AG08396 (cell line): ENCODE data around the gene MPP3.
"Not testable (repeated sequence)": the region's sequence is repeated elsewhere in the genome, so short reads cannot be mapped to it uniquely, and the experiment has no call there.

Experiments used
- DNase-seq: peaks from one replicate; pipeline ENCODE4 v3.0.0; 2012; ENCODE audit warnings: low spot score, mixed read lengths

Gene MPP3, protein sequence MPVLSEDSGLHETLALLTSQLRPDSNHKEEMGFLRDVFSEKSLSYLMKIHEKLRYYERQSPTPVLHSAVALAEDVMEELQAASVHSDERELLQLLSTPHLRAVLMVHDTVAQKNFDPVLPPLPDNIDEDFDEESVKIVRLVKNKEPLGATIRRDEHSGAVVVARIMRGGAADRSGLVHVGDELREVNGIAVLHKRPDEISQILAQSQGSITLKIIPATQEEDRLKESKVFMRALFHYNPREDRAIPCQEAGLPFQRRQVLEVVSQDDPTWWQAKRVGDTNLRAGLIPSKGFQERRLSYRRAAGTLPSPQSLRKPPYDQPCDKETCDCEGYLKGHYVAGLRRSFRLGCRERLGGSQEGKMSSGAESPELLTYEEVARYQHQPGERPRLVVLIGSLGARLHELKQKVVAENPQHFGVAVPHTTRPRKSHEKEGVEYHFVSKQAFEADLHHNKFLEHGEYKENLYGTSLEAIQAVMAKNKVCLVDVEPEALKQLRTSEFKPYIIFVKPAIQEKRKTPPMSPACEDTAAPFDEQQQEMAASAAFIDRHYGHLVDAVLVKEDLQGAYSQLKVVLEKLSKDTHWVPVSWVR

DNA sequence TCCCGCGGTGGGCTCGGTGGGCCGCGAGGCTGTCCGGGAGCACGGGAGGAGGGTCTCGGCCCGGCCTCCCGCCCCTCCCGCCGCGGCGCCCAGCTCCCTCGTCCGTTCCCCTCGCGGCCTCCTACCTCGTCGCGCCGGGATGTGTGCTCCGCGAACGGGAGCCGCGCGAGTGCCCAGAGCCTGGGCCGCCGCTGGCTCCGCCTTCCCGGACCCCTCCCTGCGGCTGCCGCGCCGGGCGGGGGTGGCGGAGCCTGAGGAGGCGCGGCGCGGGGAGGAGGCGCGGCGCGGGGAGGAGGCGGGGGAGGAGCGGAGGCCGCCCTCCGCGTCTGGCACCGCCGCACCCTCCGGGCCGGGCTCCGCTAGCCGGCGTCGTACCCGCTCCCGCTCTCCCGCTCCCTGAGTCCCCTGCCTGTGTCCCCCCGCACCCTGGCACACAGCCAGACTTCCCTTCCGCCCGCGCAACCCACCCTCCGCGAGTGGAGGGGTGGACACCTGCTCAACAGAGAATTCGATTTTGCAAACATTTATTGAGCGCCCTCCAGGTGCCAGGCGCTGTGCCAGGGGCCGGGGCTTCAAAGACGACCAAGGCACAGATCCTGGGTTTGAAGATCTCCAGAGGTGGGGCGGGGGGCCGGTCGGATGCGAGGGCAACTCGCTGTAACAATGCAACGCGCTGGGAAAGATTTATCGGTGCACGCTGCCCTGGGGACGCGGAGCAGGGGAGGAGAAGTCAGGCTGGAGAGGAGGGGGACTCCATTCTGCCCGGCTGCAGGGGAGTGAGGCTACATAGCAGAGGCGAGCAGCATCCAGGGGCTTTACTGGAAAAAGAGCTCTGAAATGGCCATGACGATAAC is at the start of gene MPP3:
TSS of gene MPP3 (minus strand) at position 171 of the 854 bp plus-strand sequence. CDS start 1,240 bp downstream, outside the sequence.
- peak; percentile 97 for DNase-seq

DNA sequence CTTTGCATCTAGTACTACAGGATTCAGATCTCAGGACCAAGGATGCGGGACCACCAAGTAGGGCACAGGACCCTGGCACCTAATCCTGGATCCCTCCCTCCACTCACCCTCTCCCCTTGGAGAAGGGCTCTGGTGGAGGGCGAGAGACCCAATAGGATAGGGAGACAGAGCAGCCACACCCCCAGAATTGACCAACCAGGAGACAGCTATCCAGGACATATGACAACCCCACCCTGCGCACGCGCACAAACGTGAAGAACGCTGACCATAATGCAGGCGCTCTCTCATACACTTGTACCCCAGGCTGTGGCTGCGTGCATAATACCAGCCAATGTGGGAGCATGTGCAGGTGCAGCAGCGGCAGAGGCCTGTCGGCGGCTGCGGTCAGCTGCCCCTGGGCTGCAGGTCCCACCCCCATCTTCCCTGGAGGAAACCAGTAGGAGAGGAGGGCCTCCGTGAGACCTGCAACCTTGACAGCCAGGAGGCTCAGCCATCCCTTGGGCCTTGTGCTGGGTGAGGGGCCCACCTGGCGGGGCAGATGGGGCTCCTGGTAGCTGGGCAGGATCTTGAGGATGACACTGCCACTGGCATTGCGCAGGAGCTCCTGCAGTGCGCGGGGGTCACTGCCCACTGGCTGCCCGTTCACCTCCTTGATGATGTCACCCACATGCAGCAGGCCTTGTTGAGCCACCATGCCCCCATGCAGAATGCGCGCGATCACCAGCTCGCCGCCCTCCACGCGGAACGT is 49.0 kb upstream of the MPP3 start:
- no peak for DNase-seq

DNA sequence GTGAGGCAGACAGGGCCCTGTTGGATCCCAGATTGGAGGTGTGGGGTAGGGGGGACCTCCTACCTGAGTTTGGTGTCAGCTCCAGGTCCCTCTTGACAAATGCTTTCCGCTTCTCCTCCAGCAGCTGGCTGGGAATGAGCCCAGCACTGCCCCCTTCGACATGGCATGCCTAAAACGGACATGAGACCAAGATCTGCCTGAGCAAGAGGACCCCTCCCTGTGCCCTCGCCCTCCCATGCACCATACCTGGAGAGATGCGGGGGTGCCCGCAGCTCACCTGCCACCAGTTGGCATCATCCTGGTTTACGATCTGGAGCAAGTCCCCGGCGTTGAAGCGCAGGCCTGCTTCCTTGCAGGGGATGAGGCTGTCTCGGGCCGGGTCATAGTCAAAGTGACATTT is 48.2 kb upstream of the MPP3 start:
- no peak for DNase-seq

DNA sequence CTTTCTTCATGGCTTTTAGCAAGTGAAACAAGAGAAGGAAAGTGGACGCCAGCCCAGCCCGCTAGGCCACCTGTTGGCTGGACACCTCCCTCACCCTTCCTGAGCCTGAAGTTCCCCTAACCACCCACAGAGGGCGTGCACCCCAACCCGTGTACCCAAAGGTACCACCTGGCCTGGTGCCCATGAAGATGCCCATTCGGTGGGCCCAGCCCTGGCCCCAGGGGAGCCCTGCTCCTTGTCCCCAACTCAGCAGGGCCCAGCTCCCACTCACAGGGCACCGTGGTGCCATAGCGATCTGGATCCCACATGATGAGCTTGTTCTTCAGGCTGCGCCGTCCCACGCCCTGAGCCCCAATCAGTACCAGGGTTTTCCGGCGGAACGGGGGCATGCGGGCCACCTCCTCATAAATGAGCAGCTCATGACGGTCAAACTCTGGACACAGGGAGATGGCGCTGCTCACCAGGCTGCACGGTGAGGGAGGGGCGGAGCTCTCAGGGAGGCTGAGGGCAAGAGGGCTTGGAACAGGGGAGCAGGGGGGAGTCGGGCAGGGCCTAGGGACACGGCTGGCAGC is 47.6 kb upstream of the MPP3 start:
- peak; percentile 47 for DNase-seq

DNA sequence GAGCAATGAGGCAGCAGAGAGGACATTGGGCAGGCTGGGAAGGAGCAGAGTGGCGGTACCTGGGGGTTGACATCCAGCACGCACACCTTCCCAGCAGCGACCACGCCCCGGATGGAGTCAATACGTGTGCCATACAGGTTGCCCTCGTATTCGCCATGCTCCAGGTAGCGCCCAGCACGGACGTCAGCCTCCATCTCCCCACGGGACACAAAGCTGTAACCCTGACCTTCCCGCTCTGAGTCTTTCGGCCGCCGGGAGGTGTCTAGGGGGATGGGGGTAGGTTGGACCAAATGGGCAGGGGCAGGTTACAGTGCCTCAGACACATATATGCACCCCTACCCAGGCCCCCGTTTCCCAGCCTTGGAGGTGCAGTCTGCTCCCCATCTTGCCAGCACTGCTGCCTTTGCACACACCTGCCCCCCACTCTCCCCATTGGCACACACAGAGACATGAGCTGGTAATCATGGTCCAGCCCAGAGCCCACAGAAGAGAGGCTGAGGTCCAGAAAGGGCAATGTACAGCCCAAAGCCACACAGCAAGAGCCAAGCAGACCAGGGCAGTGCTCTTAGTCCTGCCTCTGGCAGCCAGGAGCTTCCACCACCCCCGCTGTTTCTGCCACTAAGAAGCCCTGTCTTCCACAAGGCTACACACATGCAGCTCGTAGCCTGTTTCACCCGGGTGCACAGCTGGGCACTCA is 46.9 kb upstream of the MPP3 start:
- no peak for DNase-seq

DNA sequence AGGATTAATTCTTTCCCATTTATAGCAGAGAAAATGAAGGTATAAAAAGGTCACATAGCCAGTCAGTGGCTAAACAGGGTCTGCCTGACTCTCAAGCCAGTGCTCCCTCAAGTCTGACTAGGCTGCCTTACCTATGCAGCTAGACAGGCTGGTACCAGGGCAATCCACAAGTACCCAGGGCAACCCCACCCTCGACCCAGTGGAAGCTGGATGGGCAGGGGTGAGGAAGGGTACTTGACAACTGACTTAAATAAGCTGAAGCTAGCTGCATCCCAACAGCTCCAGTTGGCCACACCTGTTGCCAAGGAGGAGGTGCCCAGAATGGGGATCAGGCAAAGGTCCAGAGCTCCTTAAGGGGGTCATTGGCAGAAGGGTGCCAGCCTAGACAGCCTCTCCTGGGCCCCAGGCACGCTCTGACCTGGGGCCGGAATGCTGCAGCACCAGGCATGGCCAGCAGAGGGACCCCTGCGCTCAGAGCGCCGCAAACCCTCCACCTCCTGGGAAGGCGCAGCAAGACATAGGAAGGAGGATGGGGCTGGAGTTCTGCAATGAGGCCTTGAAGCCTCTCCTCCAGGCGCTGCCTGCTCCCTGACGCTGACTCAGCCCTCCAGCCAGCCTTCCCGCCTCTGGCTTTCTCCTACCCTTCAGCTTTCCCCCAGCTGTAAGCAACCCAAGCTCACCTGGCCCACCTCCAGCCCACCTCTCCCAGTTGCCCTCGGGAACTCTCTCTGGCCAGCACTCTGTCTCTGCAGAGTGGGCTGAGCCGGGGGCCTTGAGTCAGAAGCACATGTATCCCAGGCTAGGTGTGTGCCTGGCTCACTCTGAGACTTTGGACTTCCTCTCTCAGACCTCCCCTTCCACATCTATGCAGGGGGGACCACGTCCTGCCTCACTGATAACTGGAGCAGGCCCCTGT is 45.6 kb upstream of the MPP3 start:
- DNase-seq: peak; percentile 93

DNA sequence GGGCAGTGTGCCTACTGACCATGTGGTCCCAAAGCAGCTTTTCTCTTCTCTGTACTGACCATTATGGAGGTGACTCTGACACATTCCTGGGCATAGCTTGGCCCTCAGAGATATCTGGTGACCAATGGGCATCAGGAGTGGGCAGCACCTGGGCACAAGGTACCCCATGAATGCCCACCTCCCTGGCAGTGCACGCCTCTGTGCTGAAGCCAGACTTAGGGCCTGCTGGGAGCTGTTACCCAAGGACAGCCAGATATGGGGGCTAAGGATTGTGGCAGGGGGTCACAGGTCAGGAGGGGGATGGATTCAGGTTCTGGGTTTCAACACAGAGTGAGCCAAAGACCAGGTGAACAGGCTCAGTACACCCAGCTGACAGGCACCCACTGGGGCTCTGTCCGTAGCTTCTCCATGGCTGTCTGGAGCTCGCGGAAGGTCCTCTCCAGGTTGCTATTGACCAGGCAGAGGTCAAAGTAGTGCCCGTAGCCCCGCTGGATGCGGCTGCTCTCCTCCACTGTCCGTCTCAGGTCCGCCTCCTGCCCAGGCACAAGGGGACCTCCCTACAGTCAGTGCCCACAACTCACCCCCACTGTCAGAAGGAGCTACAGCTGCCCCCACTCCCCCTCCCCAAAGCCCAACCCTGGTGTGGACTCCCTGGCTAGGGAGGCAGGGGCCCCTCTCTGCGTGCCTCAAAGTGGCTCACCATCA is 44.7 kb upstream of the MPP3 start:
- no peak for DNase-seq

DNA sequence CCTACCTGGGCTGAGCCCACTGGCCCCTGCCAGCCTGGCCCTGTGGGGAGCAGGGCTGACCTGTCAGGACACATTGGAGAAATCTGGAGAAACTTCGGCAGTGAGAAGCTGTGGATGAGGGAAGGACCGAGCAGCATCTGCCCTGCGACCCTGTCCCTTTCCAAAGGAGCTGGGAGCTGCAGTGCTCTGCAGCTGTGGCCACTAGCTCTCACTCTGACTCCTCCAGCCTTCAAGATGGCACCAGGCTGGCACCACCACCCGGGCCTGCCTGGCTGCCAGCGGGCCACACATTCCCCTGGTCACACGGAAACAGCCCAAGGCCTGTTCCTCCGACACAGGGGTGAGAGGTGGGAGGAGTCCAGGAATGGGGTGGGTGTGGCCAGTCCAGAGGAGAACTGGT is 44.1 kb upstream of the MPP3 start:
- DNase-seq: no peak

DNA sequence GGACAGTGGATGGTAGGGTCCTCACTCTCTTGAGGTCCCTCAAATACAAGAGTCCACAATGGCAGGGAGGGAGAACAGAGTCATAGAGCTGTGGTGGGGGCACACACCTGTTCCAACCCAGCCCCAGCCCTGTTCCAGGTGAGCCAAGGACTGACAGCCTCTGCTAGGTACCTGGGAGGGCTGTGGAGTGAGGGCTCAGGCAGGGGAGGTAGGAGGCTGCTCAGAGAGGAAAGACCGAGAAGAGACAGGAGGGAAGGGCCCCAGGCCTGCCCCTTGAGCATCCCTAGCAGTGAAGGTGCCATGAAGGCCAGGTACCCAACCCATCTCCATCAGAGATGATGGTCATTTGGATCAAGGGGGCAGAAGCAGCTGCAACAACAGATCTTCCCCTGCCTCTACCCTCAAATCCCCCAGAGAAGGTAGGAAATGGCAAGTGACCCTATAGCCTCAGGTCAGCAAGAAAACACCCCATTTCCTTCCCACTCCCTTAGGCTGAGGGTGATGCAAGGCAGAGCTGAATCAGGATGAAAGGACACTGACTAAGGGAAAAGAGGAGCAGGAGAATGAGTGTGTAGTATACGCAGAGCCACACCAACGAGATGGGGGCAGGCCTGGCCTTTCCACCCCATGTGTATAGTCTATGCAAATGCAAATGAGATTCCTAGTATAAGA is 42.7 kb upstream of the MPP3 start:
- no peak for DNase-seq

DNA sequence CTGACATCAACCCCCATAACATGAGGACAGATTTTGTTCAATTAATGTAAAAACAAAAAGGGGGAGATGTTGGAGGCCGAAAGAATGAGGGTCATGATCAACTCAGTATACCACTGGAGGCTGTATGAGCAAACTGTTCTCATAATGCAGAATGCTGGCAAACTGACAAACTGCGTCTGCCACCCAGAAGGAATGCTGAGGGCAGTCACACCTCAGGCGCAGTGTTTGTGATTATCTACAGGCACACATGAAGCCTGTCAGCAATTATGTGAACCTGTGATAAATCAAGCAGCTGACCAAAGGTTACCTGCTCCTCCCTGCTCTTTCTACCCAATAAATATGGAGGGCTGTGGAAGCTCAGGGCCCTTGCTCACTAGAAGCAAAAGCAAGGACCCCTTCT is 41.3 kb upstream of the MPP3 start:
- no peak for DNase-seq

DNA sequence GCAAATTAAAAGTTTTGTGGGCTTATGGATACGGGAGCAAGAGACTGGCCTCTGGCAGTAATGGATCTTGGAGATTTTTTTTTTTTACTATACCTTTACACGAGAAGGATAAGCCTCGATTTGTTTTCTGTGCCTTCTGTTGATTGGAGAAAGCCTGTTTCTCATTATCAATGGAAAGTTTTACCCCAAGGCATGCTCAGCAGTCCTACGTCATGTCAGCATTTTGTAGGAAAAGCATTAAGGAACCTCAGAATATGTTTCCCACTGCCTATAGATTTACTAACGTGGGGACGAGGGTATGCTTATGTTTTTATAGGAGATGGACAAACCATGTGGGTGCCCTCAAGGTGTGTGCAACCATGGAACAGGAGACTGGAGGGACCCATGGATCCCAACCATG is 40.9 kb upstream of the MPP3 start:
- no peak for DNase-seq

DNA sequence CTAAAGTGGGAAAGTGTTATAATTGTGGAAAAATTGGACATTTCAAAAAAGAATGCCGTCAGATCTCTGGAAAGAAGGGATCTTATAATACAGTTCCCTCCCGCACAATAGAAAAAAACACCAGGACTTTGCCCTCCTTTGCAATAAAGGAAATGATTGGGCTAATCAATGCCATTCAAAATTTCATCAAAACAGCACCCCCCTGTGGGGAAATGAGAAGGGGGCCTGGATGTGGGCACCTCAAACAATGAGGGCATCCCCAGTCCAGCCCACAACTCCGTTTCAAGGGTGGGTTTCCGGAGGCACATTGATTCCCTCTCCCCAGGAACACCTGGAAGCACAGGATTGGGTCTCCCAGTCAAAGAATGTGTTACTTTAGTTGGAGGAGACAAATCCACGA is 40.1 kb upstream of the MPP3 start:
- no peak for DNase-seq

DNA sequence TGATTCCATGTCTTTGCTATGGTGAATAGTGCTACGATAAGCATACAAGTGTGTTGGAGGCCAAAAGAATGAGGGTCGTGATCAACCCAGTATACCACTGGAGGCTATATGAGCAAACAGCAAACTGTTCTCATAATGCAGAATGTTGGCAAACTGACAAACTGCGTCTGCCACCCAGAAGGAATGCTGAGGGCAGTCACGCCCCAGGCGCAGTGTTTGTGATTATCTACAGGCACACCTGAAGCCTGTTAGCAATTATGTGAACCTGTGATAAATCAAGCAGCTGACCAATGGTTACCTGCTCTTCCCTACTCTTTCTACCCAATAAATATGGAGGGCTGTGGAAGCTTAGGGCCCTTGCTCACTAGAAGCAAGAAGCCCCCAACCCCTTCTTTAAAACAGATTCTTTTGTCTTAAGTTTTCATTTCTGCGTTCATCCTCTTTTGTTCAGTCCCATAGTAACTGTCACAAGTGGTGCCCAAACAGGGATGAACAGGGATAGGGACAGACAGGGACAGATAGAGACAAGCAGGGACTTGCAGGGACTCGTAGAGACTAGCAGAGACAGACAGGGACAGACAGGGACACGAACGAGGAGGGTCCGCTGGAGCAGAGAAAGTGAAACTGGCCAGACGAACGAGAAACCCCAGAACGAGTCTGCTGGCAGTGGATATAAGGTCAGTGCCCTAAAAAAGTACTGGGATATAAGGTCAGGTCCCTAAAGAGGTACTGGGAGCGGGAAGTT is 39.2 kb upstream of the MPP3 start:
- no peak for DNase-seq

DNA sequence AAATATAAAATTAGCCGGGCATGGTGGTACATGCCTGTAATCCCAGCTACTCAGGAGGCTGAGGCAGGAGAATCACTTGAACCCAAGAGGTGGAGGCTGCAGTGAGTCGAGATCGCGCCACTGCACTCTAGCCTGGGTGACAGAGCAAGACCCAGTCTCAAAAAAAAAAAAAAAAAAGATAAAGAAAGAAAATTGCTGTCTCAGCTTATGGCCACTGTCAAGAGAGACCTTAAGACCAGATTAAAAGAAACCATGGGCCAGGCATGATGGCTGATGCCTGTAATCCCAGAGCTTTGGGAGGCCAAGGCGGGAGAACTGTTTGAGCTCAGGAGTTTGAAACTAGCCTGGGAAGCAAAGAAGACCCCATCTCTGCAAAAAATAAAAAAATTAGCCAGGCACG is 36.1 kb upstream of the MPP3 start:
- DNase-seq: not testable (repeated sequence)

DNA sequence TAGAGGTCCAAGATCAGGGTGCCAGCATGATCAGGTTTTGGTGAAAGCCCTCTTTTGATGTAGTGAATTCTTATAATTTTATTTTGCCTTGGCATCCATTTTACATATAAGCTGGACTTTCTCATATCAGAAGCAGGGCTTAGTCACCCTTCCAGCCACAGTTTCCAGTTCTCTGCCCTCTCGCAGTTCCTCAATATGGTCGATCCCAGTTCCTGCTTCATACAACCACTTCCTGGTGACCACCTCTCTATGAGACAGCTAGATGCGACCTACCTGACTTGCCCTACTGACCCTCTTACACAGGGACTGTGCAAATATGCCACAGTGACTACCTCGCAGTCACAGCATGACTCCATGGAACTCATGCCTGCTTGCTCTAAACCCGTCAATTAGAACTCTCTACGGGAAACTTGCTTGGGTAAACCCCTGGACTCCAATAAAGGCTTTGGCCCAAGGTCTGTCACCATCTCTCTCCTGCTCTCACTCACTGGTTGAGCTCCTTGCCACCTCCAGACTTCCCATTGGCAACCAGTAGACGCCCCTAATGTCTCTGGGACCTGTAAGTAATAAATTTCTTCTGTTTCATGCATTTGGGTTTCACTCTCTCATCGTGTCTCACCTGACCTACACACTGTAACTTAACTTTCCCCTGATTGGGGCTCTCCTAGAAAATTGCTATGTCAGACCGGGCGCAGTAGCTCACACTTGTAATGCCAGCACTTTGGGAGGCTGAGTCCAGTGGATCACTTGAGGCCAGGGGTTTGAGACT is 35.5 kb upstream of the MPP3 start:
- no peak for DNase-seq

DNA sequence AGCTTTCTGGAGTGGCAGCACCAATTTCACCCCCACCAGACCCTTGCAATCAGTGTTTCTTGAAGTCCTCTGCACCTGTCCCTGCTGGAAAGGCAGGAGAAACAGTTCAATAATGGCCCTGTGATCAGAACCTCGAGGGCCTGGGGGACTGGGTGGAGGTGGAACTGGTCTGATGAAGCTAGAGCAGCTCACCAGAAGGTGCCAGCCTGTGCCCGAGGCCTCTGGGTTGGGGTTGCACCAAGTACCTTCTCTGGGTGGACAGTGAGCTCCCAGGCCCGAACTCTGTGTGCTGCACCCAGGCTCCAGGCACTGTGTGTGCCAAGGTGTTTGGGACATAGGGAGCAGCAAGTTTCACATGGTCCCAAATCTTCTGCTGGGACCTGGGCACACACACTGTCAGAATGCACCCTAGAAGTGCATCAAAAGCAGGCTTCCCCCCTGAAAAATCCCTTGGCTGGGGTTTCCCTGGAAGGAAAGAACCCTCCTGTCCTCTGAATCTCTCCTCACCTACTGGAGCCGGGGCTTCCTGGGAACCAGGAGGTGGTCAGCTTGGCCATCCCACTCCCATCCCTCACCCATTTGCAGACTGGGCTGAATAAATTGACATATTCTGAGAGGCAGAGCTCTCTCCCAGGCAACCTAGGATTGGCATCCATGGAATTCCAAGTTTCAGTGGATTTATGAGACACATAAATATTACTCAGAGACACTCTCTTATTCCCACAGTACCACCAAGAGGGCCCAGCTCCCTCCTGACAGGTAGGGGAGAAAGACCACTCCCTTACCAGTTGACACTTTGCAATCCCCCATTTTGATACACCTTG is 31.4 kb upstream of the MPP3 start:
- no peak for DNase-seq
